Ishikawa (cell line): ENCODE data around the gene ARHGAP36.

Source experiments
- CEBPB ChIP-seq: IDR thresholded peaks from 2 replicates; pipeline ENCODE4 v1.6.1; 2012
- CREB1 ChIP-seq: IDR thresholded peaks from 2 replicates; pipeline ENCODE4 v1.6.1; 2012; ENCODE audit warnings: low read depth
- EP300 ChIP-seq: IDR thresholded peaks from 2 replicates; pipeline ENCODE4 v1.6.1; 2012; ENCODE audit warnings: borderline replicate concordance
- FOXM1 ChIP-seq: IDR thresholded peaks from 2 replicates; pipeline ENCODE4 v1.6.1; 2012; ENCODE audit warnings: low read depth, borderline replicate concordance
- MAX ChIP-seq: IDR thresholded peaks from 2 replicates; pipeline ENCODE4 v1.6.1; 2012
- NFIC ChIP-seq: IDR thresholded peaks from 2 replicates; pipeline ENCODE4 v1.6.1; 2012
- REST ChIP-seq: IDR thresholded peaks from 2 replicates; pipeline ENCODE4 v1.6.1; 2012; ENCODE audit warnings: low read depth, mild to moderate bottlenecking
- TAF1 ChIP-seq: IDR thresholded peaks from 2 replicates; pipeline ENCODE4 v1.6.1; 2012; ENCODE audit warnings: low read depth, mild to moderate bottlenecking
- USF1 ChIP-seq: IDR thresholded peaks from 2 replicates; pipeline ENCODE4 v1.6.1; 2012

- TF ChIP-seq USF1 (no peak), TAF1 (no peak), MAX (no peak), CREB1 (no peak), EP300 (no peak), NFIC (no peak), REST (no peak), FOXM1 (no peak), CEBPB (no peak)
Observed at GRCh38 chrX:131083510-131084142, 25.5 kb downstream of the ARHGAP36 start.
